ENCODE measurements around the gene IQGAP1.

IQGAP1 gene

DNA sequence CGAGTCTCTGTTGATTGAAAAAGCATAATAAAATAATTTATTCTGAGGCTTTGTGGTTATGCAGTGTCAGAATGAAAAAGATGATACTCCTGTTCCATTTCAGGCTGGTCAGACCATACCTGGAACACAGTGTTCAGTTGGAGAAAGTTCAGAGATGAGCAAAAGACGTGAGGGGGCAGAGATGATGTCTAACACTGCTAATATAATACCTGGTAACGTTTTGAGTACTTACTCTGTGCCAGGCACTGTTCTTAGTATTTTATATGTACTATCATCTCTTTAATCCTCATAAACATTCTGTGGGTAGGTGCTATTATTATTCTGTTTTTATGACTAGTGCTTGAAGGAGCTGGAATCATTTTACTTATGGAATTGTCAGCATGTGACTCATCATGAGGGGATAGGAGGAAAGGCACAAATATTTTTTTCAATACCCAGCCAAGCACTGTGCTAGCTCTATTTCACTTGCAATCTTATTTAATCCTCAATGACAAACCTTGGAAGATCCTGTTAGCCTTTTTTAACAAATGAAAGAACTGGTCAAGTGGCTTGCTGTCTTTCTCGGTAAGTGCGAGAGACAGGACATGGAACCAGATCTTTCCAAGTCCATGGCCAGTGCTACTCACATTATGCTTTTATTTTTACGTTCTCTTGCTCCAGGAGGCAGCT is 31.8 kb downstream of the IQGAP1 start:
- H3K4me3 ChIP-seq (ENCODE audit: low read depth, low read length) = peak overlapping the region; percentile 8
- in situ Hi-C loops (cut with HindIII; ENCODE audit: low sequenced_read_pairs) = no loop called here
- TF ChIP-seq, protein P1, sequence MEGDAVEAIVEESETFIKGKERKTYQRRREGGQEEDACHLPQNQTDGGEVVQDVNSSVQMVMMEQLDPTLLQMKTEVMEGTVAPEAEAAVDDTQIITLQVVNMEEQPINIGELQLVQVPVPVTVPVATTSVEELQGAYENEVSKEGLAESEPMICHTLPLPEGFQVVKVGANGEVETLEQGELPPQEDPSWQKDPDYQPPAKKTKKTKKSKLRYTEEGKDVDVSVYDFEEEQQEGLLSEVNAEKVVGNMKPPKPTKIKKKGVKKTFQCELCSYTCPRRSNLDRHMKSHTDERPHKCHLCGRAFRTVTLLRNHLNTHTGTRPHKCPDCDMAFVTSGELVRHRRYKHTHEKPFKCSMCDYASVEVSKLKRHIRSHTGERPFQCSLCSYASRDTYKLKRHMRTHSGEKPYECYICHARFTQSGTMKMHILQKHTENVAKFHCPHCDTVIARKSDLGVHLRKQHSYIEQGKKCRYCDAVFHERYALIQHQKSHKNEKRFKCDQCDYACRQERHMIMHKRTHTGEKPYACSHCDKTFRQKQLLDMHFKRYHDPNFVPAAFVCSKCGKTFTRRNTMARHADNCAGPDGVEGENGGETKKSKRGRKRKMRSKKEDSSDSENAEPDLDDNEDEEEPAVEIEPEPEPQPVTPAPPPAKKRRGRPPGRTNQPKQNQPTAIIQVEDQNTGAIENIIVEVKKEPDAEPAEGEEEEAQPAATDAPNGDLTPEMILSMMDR (IDR thresholded peaks at IDR 0.05; ENCODE audit: low read depth, low read length, missing control alignments) = no peak
- peak; percentile 72 for DNase-seq (ENCODE audit: low read depth)

GRCh38 chr15:90420451-90420850 is 32.4 kb downstream of the IQGAP1 start:
- no peak for DNase-seq (ENCODE audit: low read depth)
- peak overlapping the region; percentile 8 for H3K4me3 ChIP-seq (ENCODE audit: low read depth, low read length)
- in situ Hi-C loops (cut with HindIII; ENCODE audit: low sequenced_read_pairs) = no loop called here
- TF ChIP-seq, protein P1 (IDR thresholded peaks at IDR 0.05; ENCODE audit: low read depth, low read length, missing control alignments) = no peak

DNA sequence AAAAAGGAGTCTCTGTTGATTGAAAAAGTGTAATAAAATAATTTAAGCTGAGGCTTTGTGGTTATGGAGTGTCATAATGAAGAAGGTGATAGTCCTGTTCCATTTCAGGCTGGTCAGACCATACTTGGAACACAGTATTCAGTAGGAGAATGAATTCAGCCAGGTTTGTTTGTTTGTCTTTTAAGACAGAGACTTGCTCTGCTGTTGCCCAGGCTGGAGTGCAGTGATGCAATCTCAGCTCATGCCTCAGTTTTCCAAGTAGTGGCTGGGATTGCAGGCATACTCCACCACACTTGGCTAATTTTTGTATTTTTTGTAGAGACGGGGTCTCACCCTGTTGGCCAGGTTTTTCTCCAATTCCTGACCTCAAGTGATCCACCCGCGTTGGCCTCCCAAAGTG is 33.5 kb downstream of the IQGAP1 start:
- H3K4me3 ChIP-seq (ENCODE audit: low read depth, low read length) = no peak overlapping the region
- TF ChIP-seq, protein P1 (IDR thresholded peaks at IDR 0.05; ENCODE audit: low read depth, low read length, missing control alignments) = no peak
- no peak for DNase-seq (ENCODE audit: low read depth)
- in situ Hi-C loops (cut with HindIII; ENCODE audit: low sequenced_read_pairs) = no loop called here

DNA sequence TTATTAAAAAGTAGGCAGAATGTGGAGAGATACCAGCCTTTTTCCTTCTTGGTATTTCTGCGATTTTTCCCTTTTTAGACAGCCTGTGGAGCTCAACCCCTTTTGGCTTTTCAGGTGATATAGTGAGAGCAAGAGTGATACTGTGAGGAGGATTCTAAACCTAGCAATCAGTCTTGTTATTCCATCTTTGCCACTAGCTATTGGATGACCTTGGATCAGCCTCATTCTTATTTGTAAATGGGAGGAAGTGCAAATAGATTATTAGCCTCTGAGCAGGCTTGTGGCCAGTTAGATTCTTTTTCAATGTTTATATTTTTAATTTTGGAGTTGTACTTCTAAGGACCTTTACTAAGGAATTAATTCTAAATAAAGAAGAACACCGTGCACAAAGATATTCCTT is 34.0 kb downstream of the IQGAP1 start:
- no peak overlapping the region for H3K4me3 ChIP-seq (ENCODE audit: low read depth, low read length)
- DNase-seq (ENCODE audit: low read depth) = no peak
- in situ Hi-C loops (cut with HindIII; ENCODE audit: low sequenced_read_pairs) = no loop called here
- TF ChIP-seq, protein P1 (IDR thresholded peaks at IDR 0.05; ENCODE audit: low read depth, low read length, missing control alignments) = no peak

DNA sequence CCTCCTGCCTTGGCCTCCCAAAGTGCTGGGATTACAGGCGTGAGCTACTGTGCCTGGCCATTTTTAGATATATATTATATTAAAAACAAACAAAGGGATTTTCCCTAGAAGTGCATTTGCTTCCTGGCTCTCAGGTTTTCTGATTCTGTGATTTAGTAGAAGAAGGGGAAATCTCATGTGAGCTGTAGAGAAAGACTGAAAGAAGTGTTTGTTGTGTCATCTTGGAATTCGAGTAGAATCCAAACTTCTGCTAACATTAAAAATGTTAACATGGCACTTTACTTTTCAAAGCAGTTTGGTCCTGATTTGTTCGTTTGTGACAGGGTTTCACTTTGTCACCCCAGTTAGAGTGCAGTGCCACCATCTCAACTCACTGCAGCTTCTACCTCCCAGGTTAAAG is 34.9 kb downstream of the IQGAP1 start:
- in situ Hi-C loops (cut with HindIII; ENCODE audit: low sequenced_read_pairs) = no loop called here
- H3K4me3 ChIP-seq (ENCODE audit: low read depth, low read length) = no peak overlapping the region

DNA sequence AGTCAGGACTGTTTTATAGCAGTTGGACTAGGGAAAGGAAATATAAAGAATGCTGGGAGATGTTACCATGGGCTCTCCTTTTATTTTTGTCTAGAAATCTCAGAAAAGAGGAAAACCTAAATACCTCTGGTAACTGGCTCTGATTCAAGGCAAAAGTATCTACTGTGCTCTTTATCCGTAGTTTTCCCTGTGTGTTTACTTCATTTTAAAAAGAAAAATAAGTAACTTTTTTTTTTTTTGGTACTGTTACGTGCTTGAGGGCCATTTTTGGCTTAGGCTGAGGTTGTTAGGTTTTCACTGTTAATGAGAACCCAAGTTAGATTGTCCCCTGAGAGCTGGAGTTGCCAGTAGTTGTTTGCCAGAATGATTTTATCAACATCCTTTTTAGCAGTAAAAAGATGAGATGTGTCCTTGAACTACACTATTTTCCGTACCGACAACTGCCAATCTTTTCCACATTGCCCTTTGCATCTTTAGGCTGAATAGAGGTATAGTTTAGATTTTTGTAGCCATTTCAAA is 35.8 kb downstream of the IQGAP1 start:
- TF ChIP-seq, protein P1 (IDR thresholded peaks at IDR 0.05; ENCODE audit: low read depth, low read length, missing control alignments) = no peak
- no peak overlapping the region for H3K4me3 ChIP-seq (ENCODE audit: low read depth, low read length)
- no peak for DNase-seq (ENCODE audit: low read depth)
- in situ Hi-C loops (cut with HindIII; ENCODE audit: low sequenced_read_pairs) = no loop called here

More for the DNA sequence above, 34.9 kb downstream of the IQGAP1 start:
- TF ChIP-seq, protein P1 (IDR thresholded peaks at IDR 0.05; ENCODE audit: low read depth, low read length, missing control alignments) = no peak
- no peak for DNase-seq (ENCODE audit: low read depth)

Data from astrocyte of the cerebellum (primary cell).